Midbrain (tissue), 1 donor: ENCODE measurements around the gene LRWD1.
"Not testable (repeated sequence)": the region's sequence is repeated elsewhere in the genome, so short reads cannot be mapped to it uniquely, and the experiment has no call there.

Experiments used
- DNase-seq: peaks from one replicate; lab custom pipeline; 2025; lab: John Stamatoyannopoulos, UW

Gene LRWD1

GRCh38 chr7:102444961-102445673 is 19.7 kb upstream of the LRWD1 start:
- no peak for DNase-seq

- no peak for DNase-seq
These were observed 19.1 kb upstream of the LRWD1 start for GRCh38 chr7:102445674-102446071.

- no peak for DNase-seq
These were observed 18.2 kb upstream of the LRWD1 start for GRCh38 chr7:102446387-102447156.

GRCh38 chr7:102447311-102447710 is 17.5 kb upstream of the LRWD1 start:
- no peak for DNase-seq

- DNase-seq = no peak
These were observed 15.6 kb upstream of the LRWD1 start for GRCh38 chr7:102449136-102449535.

- no peak for DNase-seq
These were observed 14.5 kb upstream of the LRWD1 start for GRCh38 chr7:102450242-102450641.

GRCh38 chr7:102451371-102452054 is 13.3 kb upstream of the LRWD1 start:
- no peak for DNase-seq

GRCh38 chr7:102452451-102452850 is 12.3 kb upstream of the LRWD1 start:
- no peak for DNase-seq

- DNase-seq = no peak
These were observed 11.5 kb upstream of the LRWD1 start for GRCh38 chr7:102453319-102453718.

GRCh38 chr7:102454468-102454867 is 10.3 kb upstream of the LRWD1 start:
- DNase-seq = no peak

GRCh38 chr7:102454932-102455331 is 9.9 kb upstream of the LRWD1 start:
- not testable (repeated sequence) for DNase-seq

- no peak for DNase-seq
These were observed 9.2 kb upstream of the LRWD1 start for GRCh38 chr7:102455596-102455995.

- DNase-seq = no peak
These were observed 8.5 kb upstream of the LRWD1 start for GRCh38 chr7:102456327-102456726.

- DNase-seq = no peak
These were observed 7.3 kb upstream of the LRWD1 start for GRCh38 chr7:102457352-102457924.

- DNase-seq = no peak
These were observed 5.5 kb upstream of the LRWD1 start for GRCh38 chr7:102459221-102459844.

- no peak for DNase-seq
These were observed 4.3 kb upstream of the LRWD1 start for GRCh38 chr7:102460467-102460866.

GRCh38 chr7:102463841-102464576 is 775 bp upstream of the LRWD1 start:
- DNase-seq = no peak

- DNase-seq = no peak
These were observed 1.3 kb downstream of the LRWD1 start for GRCh38 chr7:102466097-102466496.

GRCh38 chr7:102467581-102468477 is 3.0 kb downstream of the LRWD1 start:
- DNase-seq = no peak
